Measurements from ENCODE around the gene CYB5R2.

Gene CYB5R2

GRCh38 chr11:7622721-7623120 is 50.6 kb downstream of the CYB5R2 start:
- no peak for TF ChIP-seq CTCF (conservative IDR thresholded peaks at IDR 0.05)

GRCh38 chr11:7621554-7621953 is 51.7 kb downstream of the CYB5R2 start:
- peak overlapping the region; percentile 69 for H3K27ac ChIP-seq

More at GRCh38 chr11:7622721-7623120, 50.6 kb downstream of the CYB5R2 start:
- peak overlapping the region; percentile 69 for H3K27ac ChIP-seq

GRCh38 chr11:7621090-7621489 is 52.2 kb downstream of the CYB5R2 start:
- no peak for TF ChIP-seq CTCF (conservative IDR thresholded peaks at IDR 0.05)
- H3K27ac ChIP-seq = peak overlapping the region; percentile 69

More at GRCh38 chr11:7621554-7621953, 51.7 kb downstream of the CYB5R2 start:
- no peak for TF ChIP-seq CTCF (conservative IDR thresholded peaks at IDR 0.05)

- H3K27ac ChIP-seq = no peak overlapping the region; the same call in 1 of the 2 replicates
- no peak for TF ChIP-seq CTCF (conservative IDR thresholded peaks at IDR 0.05)
Observed at GRCh38 chr11:7619322-7619721, 54.0 kb downstream of the CYB5R2 start.

- H3K27ac ChIP-seq = no peak overlapping the region
- TF ChIP-seq CTCF (conservative IDR thresholded peaks at IDR 0.05) = no peak
Observed at GRCh38 chr11:7617032-7617431, 56.3 kb downstream of the CYB5R2 start.
